GM12801 (cell line): ENCODE results near the gene TGM1.

ENCODE experiments used
- CTCF ChIP-seq: IDR thresholded peaks from one replicate; pipeline ENCODE4 v1.5.1; 2011; ENCODE audit warnings: control low read depth; ENCODE audit not compliant: insufficient read length; ENCODE audit errors: extremely low read depth

TGM1 gene

GRCh38 chr14:24278424-24278823, 15.4 kb upstream of the TGM1 start:
- TF ChIP-seq CTCF = no peak

- no peak for TF ChIP-seq CTCF
These were observed 14.8 kb upstream of the TGM1 start for GRCh38 chr14:24277606-24278321.

- no peak for TF ChIP-seq CTCF
These were observed 14.1 kb upstream of the TGM1 start for GRCh38 chr14:24277071-24277470.

GRCh38 chr14:24274101-24274543, 11.1 kb upstream of the TGM1 start:
- TF ChIP-seq CTCF = no peak

- TF ChIP-seq CTCF = no peak
These were observed 10.5 kb upstream of the TGM1 start for GRCh38 chr14:24273422-24273998.

- no peak for TF ChIP-seq CTCF
These were observed 9.5 kb upstream of the TGM1 start for GRCh38 chr14:24272467-24272866.

- TF ChIP-seq CTCF = no peak
These were observed 8.9 kb upstream of the TGM1 start for GRCh38 chr14:24271834-24272263.
